ENCODE results near the gene RPL28. TPM values are rescaled to one million over a fixed set of nuclear protein-coding genes. Genes with fewer than 3 reads are reported as not detected.

RPL28 gene
- total RNA-seq, 1 experiment from 2014 or later = 836 TPM

GRCh38 chr19:55377356-55378131 is 8.2 kb upstream of the RPL28 start:
- no peak overlapping the region for H3K4me3 ChIP-seq (ENCODE audit: low read length)
- H3K4me2 ChIP-seq (ENCODE audit: low read length) = no peak overlapping the region
- H3K9ac ChIP-seq (ENCODE audit: low read length) = no peak overlapping the region
- intact Hi-C loops (cut with micrococcal nuclease) = no loop called here
- H3K9me3 ChIP-seq (ENCODE audit: low read length) = no peaks in the 10 kb centered on the region
- H3K27me3 ChIP-seq (ENCODE audit: low read length) = no peaks in the 10 kb centered on the region
- H3K9me2 ChIP-seq (replicated peaks; ENCODE audit: low read length) = no peaks in the 10 kb centered on the region
- peaks cover 31% of the 10 kb centered on the region for H3K4me1 ChIP-seq (ENCODE audit: insufficient read depth, low read length)
- no peak for ATAC-seq
- peaks cover 13% of the 10 kb centered on the region for H3K79me2 ChIP-seq (ENCODE audit: low read length)
- 0 out of 2 replicates have a peak, but pooled peaks cover 3% of the 10 kb centered on the region for H3K36me3 ChIP-seq (ENCODE audit: low read depth, low read length)
- CTCF ChIA-PET = no interaction called here
- POLR2A ChIA-PET (ENCODE audit: unreplicated experiment) = no interaction called here
- TF ChIP-seq CTCF (conservative IDR thresholded peaks at IDR 0.05; ENCODE audit: low read depth, low read length) = no peak
- H3F3A ChIP-seq (ENCODE audit: low read length, unreplicated experiment) = no peaks in the 10 kb centered on the region
- no TSS peak for BruUV-seq (replicated peaks)
- H3K27ac ChIP-seq (ENCODE audit: low read length) = no peak overlapping the region
- DNase-seq = no peak
- H4K20me1 ChIP-seq (ENCODE audit: low read length) = no peaks in the 10 kb centered on the region
- no peak overlapping the region for H2AFZ ChIP-seq (ENCODE audit: low read length)

GRCh38 chr19:55379174-55379573 is 6.6 kb upstream of the RPL28 start:
- no peaks in the 10 kb centered on the region for H3K9me2 ChIP-seq (replicated peaks; ENCODE audit: low read length)
- H3F3A ChIP-seq (ENCODE audit: low read length, unreplicated experiment) = no peaks in the 10 kb centered on the region
- H3K27ac ChIP-seq (ENCODE audit: low read length) = no peak overlapping the region
- 0 out of 2 replicates have a peak, but pooled peaks cover 3% of the 10 kb centered on the region for H3K36me3 ChIP-seq (ENCODE audit: low read depth, low read length)
- DNase-seq = no peak
- ChIA-PET CTCF (no interaction called here), POLR2A (ENCODE audit: unreplicated experiment) (no interaction called here)
- H3K4me1 ChIP-seq (ENCODE audit: insufficient read depth, low read length) = peaks cover 23% of the 10 kb centered on the region
- no peaks in the 10 kb centered on the region for H3K9me3 ChIP-seq (ENCODE audit: low read length)
- H2AFZ ChIP-seq (ENCODE audit: low read length) = no peak overlapping the region
- ATAC-seq = no peak
- peaks cover 23% of the 10 kb centered on the region for H3K79me2 ChIP-seq (ENCODE audit: low read length)
- no TSS peak for BruUV-seq (replicated peaks)
- H3K4me3 ChIP-seq (ENCODE audit: low read length) = no peak overlapping the region
- intact Hi-C loops (cut with micrococcal nuclease) = no loop called here
- H3K27me3 ChIP-seq (ENCODE audit: low read length) = no peaks in the 10 kb centered on the region
- no peak overlapping the region for H3K4me2 ChIP-seq (ENCODE audit: low read length)
- no peak overlapping the region for H3K9ac ChIP-seq (ENCODE audit: low read length)
- no peaks in the 10 kb centered on the region for H4K20me1 ChIP-seq (ENCODE audit: low read length)
- TF ChIP-seq EZH2phosphoT487 (IDR thresholded peaks at IDR 0.05; ENCODE audit: borderline replicate concordance, low read length) (no peak), EZH2 (IDR thresholded peaks at IDR 0.05; ENCODE audit: low read length, unreplicated experiment) (no peak), CTCF (conservative IDR thresholded peaks at IDR 0.05; ENCODE audit: low read depth, low read length) (no peak)

- CTCF ChIA-PET = no interaction called here
- Histone ChIP-seq H3K9me3 (ENCODE audit: low read length) (no peaks in the 10 kb centered on the region), H3K4me1 (ENCODE audit: insufficient read depth, low read length) (peaks cover 24% of the 10 kb centered on the region), H4K20me1 (ENCODE audit: low read length) (peaks cover 10% of the 10 kb centered on the region), H3K79me2 (ENCODE audit: low read length) (peaks cover 44% of the 10 kb centered on the region), H3K9ac (ENCODE audit: low read length) (no peak overlapping the region), H3F3A (ENCODE audit: low read length, unreplicated experiment) (no peaks in the 10 kb centered on the region), H3K9me2 (replicated peaks; ENCODE audit: low read length) (no peaks in the 10 kb centered on the region), H3K36me3 (ENCODE audit: low read depth, low read length) (peaks cover 13% of the 10 kb centered on the region), H3K27me3 (ENCODE audit: low read length) (no peaks in the 10 kb centered on the region), H3K4me3 (ENCODE audit: low read length) (0 out of 2 replicates have a peak overlapping the region, but pooled peaks have one; percentile 78), H2AFZ (ENCODE audit: low read length) (no peak overlapping the region), H3K27ac (ENCODE audit: low read length) (no peak overlapping the region), H3K4me2 (ENCODE audit: low read length) (peak overlapping the region; percentile 95)
- no peak for DNase-seq
- intact Hi-C loops (cut with micrococcal nuclease) = loop anchor here (10.0 kb wide), 1 partner anchor 167 kb away; no protein-coding TSS in a partner anchor
- TF ChIP-seq EZH2 (IDR thresholded peaks at IDR 0.05; ENCODE audit: low read length, unreplicated experiment) (no peak), EZH2phosphoT487 (IDR thresholded peaks at IDR 0.05; ENCODE audit: borderline replicate concordance, low read length) (no peak), CTCF (conservative IDR thresholded peaks at IDR 0.05; ENCODE audit: low read depth, low read length) (no peak)
- no peak for ATAC-seq
- BruUV-seq (replicated peaks) = no TSS peak
- POLR2A ChIA-PET (ENCODE audit: unreplicated experiment) = interaction anchor here (0.5 kb wide), 1 partner anchor 104 kb away, joined by 3 read pairs; no protein-coding TSS in a partner anchor
Measured at GRCh38 chr19:55382013-55382412, 3.7 kb upstream of the RPL28 start.
